ENCODE measurements around the gene SYNE1.
A peak's percentile ranks its signal among the peaks of the same experiment; 100 is the strongest.
"Not testable (repeated sequence)": the region's sequence is repeated elsewhere in the genome, so short reads cannot be mapped to it uniquely, and the experiment has no call there.

Gene SYNE1

GRCh38 chr6:152423216-152424103, 213.7 kb downstream of the SYNE1 start:
- no peak for DNase-seq (ENCODE audit: low spot score)

DNA sequence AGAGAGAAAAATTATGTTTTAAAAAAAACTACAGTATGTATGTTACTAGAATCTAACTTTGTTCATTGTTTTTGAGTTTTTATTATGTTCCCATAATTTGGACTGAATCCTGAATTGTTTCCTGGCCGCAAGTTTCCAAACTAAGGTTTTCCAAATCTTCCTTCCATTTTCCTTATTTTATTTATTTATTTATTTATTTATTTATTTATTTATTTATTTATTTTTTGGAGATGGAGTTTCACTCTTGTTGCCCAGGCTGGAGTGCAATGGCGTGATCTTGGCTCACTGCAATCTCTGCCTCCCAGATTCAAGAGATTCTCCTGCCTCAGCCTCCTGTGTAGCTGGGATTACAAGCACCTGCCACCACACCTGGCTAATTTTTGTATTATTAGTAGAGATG, 215.7 kb downstream of the SYNE1 start:
- not testable (repeated sequence) for DNase-seq (ENCODE audit: low spot score)

- DNase-seq (ENCODE audit: low spot score): no peak
These were observed 216.5 kb downstream of the SYNE1 start for GRCh38 chr6:152420696-152421095.

GRCh38 chr6:152418551-152418950, 218.6 kb downstream of the SYNE1 start:
- no peak for DNase-seq (ENCODE audit: low spot score)

DNA sequence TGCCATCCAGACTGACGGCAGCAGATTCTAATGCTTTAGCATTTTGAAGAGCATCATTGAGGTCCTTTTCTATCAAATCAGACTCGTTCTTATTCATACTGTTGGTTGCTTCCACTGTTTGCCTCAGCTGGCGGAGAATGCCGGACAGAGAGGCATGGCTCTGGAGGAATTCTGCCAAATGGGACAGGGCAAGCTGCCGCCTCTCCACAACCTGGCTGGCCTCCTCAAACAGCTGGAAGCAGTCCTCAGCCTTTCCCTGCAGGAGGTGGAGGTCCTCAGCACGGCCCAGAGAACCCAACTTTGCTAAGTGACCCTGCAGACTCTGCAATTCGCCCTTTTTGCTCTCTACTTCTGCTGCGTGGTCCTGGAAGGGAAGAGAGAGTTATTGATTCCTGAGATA, 220.5 kb downstream of the SYNE1 start:
- DNase-seq (ENCODE audit: low spot score): no peak

- DNase-seq (ENCODE audit: low spot score): no peak
These were observed 232.1 kb downstream of the SYNE1 start for GRCh38 chr6:152404936-152405595.

GRCh38 chr6:152404086-152404857, 232.9 kb downstream of the SYNE1 start:
- DNase-seq (ENCODE audit: low spot score): no peak

DNA sequence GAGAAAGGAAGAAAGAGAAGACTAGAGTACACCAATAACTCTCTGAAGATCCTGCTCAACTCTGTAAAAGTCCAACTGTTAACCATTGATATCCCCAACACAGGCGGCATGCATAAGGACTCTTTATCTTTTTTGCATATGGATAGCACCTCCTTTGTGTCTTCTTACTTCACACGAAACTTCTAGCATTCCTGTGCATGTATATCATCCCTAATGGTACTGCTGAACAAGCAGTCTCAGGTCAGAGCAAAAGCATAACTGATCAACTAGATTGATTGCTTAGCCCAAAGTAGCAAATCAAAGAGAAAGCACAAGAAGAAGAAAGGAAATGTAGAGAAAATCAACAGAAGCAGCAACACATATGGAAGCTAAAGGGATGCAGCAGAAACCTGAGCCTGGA, 234.4 kb downstream of the SYNE1 start:
- no peak for DNase-seq (ENCODE audit: low spot score)

DNA sequence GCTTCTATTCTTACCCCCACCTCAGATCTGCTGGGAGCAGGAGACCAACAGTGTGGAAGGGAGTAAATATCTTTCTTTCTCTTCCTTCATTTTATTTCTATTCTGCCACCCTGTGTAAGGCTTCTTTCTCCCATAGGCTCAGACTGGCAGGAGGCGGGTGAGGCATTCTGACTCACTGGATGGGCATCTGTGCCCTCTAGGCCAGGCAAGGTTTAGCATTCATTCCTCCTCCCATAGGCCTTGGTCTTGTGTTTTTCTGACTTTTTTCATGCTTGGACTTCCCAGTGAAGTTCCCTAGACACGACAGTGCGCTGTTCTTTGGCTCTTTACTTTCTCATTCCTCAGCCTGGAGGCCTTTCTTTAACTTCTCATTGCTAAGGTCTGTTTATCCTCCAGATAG, 235.2 kb downstream of the SYNE1 start:
- DNase-seq (ENCODE audit: low spot score): peak; percentile 21

DNA sequence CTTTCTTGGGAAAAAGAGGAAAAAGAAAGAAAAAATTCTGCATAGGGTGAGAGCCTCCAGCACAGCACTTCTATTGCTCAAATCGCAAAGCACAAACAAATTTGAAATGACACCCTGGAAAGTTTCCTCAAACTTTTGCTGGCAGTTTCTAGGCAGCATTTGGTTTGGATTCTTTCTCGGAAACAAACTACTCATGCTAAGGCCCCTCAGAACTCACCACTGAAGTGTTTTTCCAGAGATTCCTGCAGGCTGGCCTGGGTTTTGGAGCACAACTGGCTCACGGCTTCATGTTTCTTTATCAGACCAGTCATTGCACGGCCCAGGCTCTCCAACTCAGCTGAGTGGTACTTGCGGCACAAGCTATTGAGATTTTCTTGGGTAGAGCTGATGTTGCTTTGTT, 237.8 kb downstream of the SYNE1 start:
- no peak for DNase-seq (ENCODE audit: low spot score)

- DNase-seq (ENCODE audit: low spot score): no peak
These were observed 238.2 kb downstream of the SYNE1 start for GRCh38 chr6:152398993-152399392.

- no peak for DNase-seq (ENCODE audit: low spot score)
These were observed 238.8 kb downstream of the SYNE1 start for GRCh38 chr6:152398316-152398715.

GRCh38 chr6:152394303-152394702, 242.9 kb downstream of the SYNE1 start:
- DNase-seq (ENCODE audit: low spot score): no peak

GRCh38 chr6:152391179-152391880, 245.8 kb downstream of the SYNE1 start:
- no peak for DNase-seq (ENCODE audit: low spot score)

- DNase-seq (ENCODE audit: low spot score): no peak
These were observed 250.1 kb downstream of the SYNE1 start for GRCh38 chr6:152387091-152387490.

GRCh38 chr6:152386131-152386530, 251.0 kb downstream of the SYNE1 start:
- no peak for DNase-seq (ENCODE audit: low spot score)

- DNase-seq (ENCODE audit: low spot score): peak; percentile 16
These were observed 255.9 kb downstream of the SYNE1 start for GRCh38 chr6:152380993-152381898.

- no peak for DNase-seq (ENCODE audit: low spot score)
These were observed 256.8 kb downstream of the SYNE1 start for GRCh38 chr6:152380351-152380767.

- no peak for DNase-seq (ENCODE audit: low spot score)
These were observed 257.7 kb downstream of the SYNE1 start for GRCh38 chr6:152379423-152379822.

GRCh38 chr6:152378169-152378568, 259.0 kb downstream of the SYNE1 start:
- DNase-seq (ENCODE audit: low spot score): no peak

- no peak for DNase-seq (ENCODE audit: low spot score)
These were observed 262.0 kb downstream of the SYNE1 start for GRCh38 chr6:152375197-152375596.
